ENCODE results near the gene ITPRID1.
"Not testable (repeated sequence)": the region's sequence is repeated elsewhere in the genome, so short reads cannot be mapped to it uniquely, and the experiment has no call there.

The ITPRID1 gene

GRCh38 chr7:31513790-31514189 lies at the start of gene ITPRID1:
Gene ITPRID1 (plus strand): TSS chr7:31514090. CDS start chr7:31553025, 38,935 bp downstream.
- no peak for DNase-seq

- no peak for DNase-seq
These were observed 49.3 kb upstream of the ITPRID1 start for GRCh38 chr7:31464601-31465000.

- DNase-seq: no peak
These were observed 48.6 kb upstream of the ITPRID1 start for GRCh38 chr7:31465285-31465684.

GRCh38 chr7:31466036-31466435 lies 47.9 kb upstream of the ITPRID1 start:
- no peak for DNase-seq

- not testable (repeated sequence) for DNase-seq
These were observed 43.0 kb upstream of the ITPRID1 start for GRCh38 chr7:31470883-31471282.

- DNase-seq: no peak
These were observed 38.5 kb upstream of the ITPRID1 start for GRCh38 chr7:31475368-31475767.

- no peak for DNase-seq
These were observed 37.7 kb upstream of the ITPRID1 start for GRCh38 chr7:31476073-31476745.

GRCh38 chr7:31476941-31477677 lies 36.8 kb upstream of the ITPRID1 start:
- DNase-seq: no peak

- no peak for DNase-seq
These were observed 35.9 kb upstream of the ITPRID1 start for GRCh38 chr7:31478018-31478417.

GRCh38 chr7:31478721-31479120 lies 35.2 kb upstream of the ITPRID1 start:
- DNase-seq: no peak

- DNase-seq: no peak
These were observed 26.8 kb upstream of the ITPRID1 start for GRCh38 chr7:31487071-31487470.

GRCh38 chr7:31487476-31487875 lies 26.4 kb upstream of the ITPRID1 start:
- no peak for DNase-seq

GRCh38 chr7:31488562-31489203 lies 25.2 kb upstream of the ITPRID1 start:
- DNase-seq: peak; percentile 26

- DNase-seq: no peak
These were observed 23.0 kb upstream of the ITPRID1 start for GRCh38 chr7:31490796-31491314.

- DNase-seq: no peak
These were observed 21.8 kb upstream of the ITPRID1 start for GRCh38 chr7:31492086-31492485.

- peak; percentile 50 for DNase-seq
These were observed 20.1 kb upstream of the ITPRID1 start for GRCh38 chr7:31493714-31494181.

- DNase-seq: no peak
These were observed 19.5 kb upstream of the ITPRID1 start for GRCh38 chr7:31494421-31494820.

GRCh38 chr7:31495653-31496052 lies 18.2 kb upstream of the ITPRID1 start:
- DNase-seq: no peak

GRCh38 chr7:31497516-31497915 lies 16.4 kb upstream of the ITPRID1 start:
- DNase-seq: no peak

GRCh38 chr7:31500656-31501055 lies 13.2 kb upstream of the ITPRID1 start:
- peak; percentile 44 for DNase-seq

GRCh38 chr7:31508823-31509222 lies 5.1 kb upstream of the ITPRID1 start:
- DNase-seq: no peak

GRCh38 chr7:31512166-31512565 lies 1.7 kb upstream of the ITPRID1 start:
- no peak for DNase-seq

- DNase-seq: no peak
These were observed 3.0 kb downstream of the ITPRID1 start for GRCh38 chr7:31516680-31517502.
